GM23248 (cell line): ENCODE measurements around the gene CDC45.

Source experiments
- EZH2 ChIP-seq: fragments of 200-600 bp; sonication (generic); IDR thresholded peaks from 2 replicates; pipeline ENCODE4 v1.6.1; 2018; ENCODE audit warnings: antibody characterized with exemption, mild to moderate bottlenecking; ENCODE audit not compliant: insufficient read depth, poor library complexity, severe bottlenecking
- EZH2phosphoT487 ChIP-seq: fragments of 200-600 bp; sonication (generic); IDR thresholded peaks from 2 replicates; pipeline ENCODE4 v1.6.1; 2018; ENCODE audit warnings: antibody characterized with exemption, moderate library complexity, mild to moderate bottlenecking, low read depth; ENCODE audit not compliant: insufficient read depth

GRCh38 chr22:19451570-19451969, 28.1 kb upstream of the CDC45 start:
- TF ChIP-seq EZH2: no peak
- TF ChIP-seq EZH2phosphoT487: no peak
